H9 (cell line): Measurements from ENCODE around the gene CUEDC1. TPM values are rescaled to one million over a fixed set of nuclear protein-coding genes. Genes with fewer than 3 reads are reported as not detected.
A peak's percentile ranks its signal among the peaks of the same experiment; 100 is the strongest.

Experiments used
- DNase-seq: peaks from one replicate; pipeline ENCODE4 v3.0.0-alpha.2; 2017
- H2AFZ ChIP-seq: one replicate; pipeline ENCODE4 v1.6.1; 2013; ENCODE audit warnings: mild to moderate bottlenecking, low read length, control low read depth, moderate library complexity
- H2AK5ac ChIP-seq: 2 replicates; pipeline ENCODE4 v1.6.1; 2013; ENCODE audit warnings: low read length, control low read depth, mixed read lengths; ENCODE audit not compliant: insufficient read length
- H2BK120ac ChIP-seq: one replicate; pipeline ENCODE4 v1.6.1; 2013; ENCODE audit warnings: low read depth, mild to moderate bottlenecking, low read length, control low read depth, inconsistent platforms; ENCODE audit not compliant: poor library complexity, severe bottlenecking
- H2BK12ac ChIP-seq: 2 replicates; pipeline ENCODE4 v1.6.1; 2013; ENCODE audit warnings: low read length, control low read depth, mixed read lengths, low read depth; ENCODE audit not compliant: insufficient read length
- H2BK15ac ChIP-seq: 2 replicates; pipeline ENCODE4 v1.6.1; 2013; ENCODE audit warnings: low read depth, low read length, control low read depth
- H2BK20ac ChIP-seq: one replicate; pipeline ENCODE4 v1.6.1; 2013; ENCODE audit warnings: low read depth, mild to moderate bottlenecking, low read length, control low read depth, inconsistent platforms; ENCODE audit not compliant: poor library complexity, severe bottlenecking
- H2BK5ac ChIP-seq: 2 replicates; pipeline ENCODE4 v1.6.1; 2013; ENCODE audit warnings: low read length, control low read depth, mixed read lengths; ENCODE audit not compliant: insufficient read length
- H3K14ac ChIP-seq: 2 replicates; pipeline ENCODE4 v1.6.1; 2013; ENCODE audit warnings: low read length, control low read depth; ENCODE audit not compliant: insufficient read depth
- H3K18ac ChIP-seq: 2 replicates; pipeline ENCODE4 v1.6.1; 2013; ENCODE audit warnings: low read depth, mild to moderate bottlenecking, mixed read lengths, low read length, control low read depth; ENCODE audit not compliant: insufficient read length
- H3K23ac ChIP-seq: 2 replicates; pipeline ENCODE4 v1.6.1; 2013; ENCODE audit warnings: low read length, control low read depth, mixed read lengths, low read depth; ENCODE audit not compliant: insufficient read length
- H3K23me2 ChIP-seq: 2 replicates; pipeline ENCODE4 v1.6.1; 2013; ENCODE audit warnings: low read depth, mild to moderate bottlenecking, mixed read lengths, low read length, control low read depth; ENCODE audit not compliant: insufficient read length, poor library complexity, severe bottlenecking
- H3K27ac ChIP-seq: 2 replicates; pipeline ENCODE4 v1.5.1; 2013; ENCODE audit warnings: low read length, control low read depth, mixed read lengths, low read depth; ENCODE audit not compliant: insufficient read length
- H3K27me3 ChIP-seq: 2 replicates; pipeline ENCODE4 v1.6.1; 2013; ENCODE audit warnings: low read length, control low read depth, inconsistent platforms; ENCODE audit not compliant: insufficient read depth
- H3K4ac ChIP-seq: 2 replicates; pipeline ENCODE4 v1.6.1; 2013; ENCODE audit warnings: low read depth, mild to moderate bottlenecking, control low read depth, inconsistent platforms, low read length, moderate library complexity
- H3K4me1 ChIP-seq: 2 replicates; pipeline ENCODE4 v1.6.1; 2013; ENCODE audit warnings: low read length, control low read depth, inconsistent platforms; ENCODE audit not compliant: insufficient read depth
- H3K4me2 ChIP-seq: 2 replicates; pipeline ENCODE4 v1.6.1; 2013; ENCODE audit warnings: low read length, control low read depth, mixed read lengths; ENCODE audit not compliant: insufficient read length, insufficient read depth
- H3K56ac ChIP-seq: 2 replicates; pipeline ENCODE4 v1.6.1; 2013; ENCODE audit warnings: low read depth, mild to moderate bottlenecking, mixed read lengths, low read length, control low read depth; ENCODE audit not compliant: insufficient read length
- H3K79me1 ChIP-seq: 2 replicates; pipeline ENCODE4 v1.6.1; 2013; ENCODE audit warnings: low read depth, mild to moderate bottlenecking, moderate library complexity, low read length, control low read depth, inconsistent platforms; ENCODE audit not compliant: insufficient read depth, poor library complexity, severe bottlenecking
- H3K79me2 ChIP-seq: 2 replicates; pipeline ENCODE4 v1.6.1; 2013; ENCODE audit warnings: low read length, control low read depth, inconsistent platforms; ENCODE audit not compliant: insufficient read depth
- H3K9ac ChIP-seq: 2 replicates; pipeline ENCODE4 v1.6.1; 2013; ENCODE audit warnings: low read length, control low read depth, mixed read lengths; ENCODE audit not compliant: insufficient read length; ENCODE audit errors: extremely low read depth
- H3K9me3 ChIP-seq: one replicate; pipeline ENCODE4 v1.6.1; 2013; ENCODE audit warnings: low read depth, low read length, inconsistent platforms; ENCODE audit not compliant: control insufficient read depth
- H3T11ph ChIP-seq: one replicate; pipeline ENCODE4 v1.6.1; 2013; ENCODE audit warnings: mild to moderate bottlenecking, low read length, control low read depth, inconsistent platforms
- H4K20me1 ChIP-seq: one replicate; pipeline ENCODE4 v1.6.1; 2013; ENCODE audit not compliant: control insufficient read depth, insufficient read length, insufficient read depth
- H4K5ac ChIP-seq: 2 replicates; pipeline ENCODE4 v1.6.1; 2013; ENCODE audit warnings: low read depth, mild to moderate bottlenecking, mixed read lengths, low read length, control low read depth; ENCODE audit not compliant: insufficient read length
- H4K8ac ChIP-seq: replicated peaks from 2 replicates; pipeline ENCODE4 v1.6.1; 2013; ENCODE audit warnings: low read length, control low read depth, mixed read lengths, low read depth; ENCODE audit not compliant: insufficient read length
- H4K91ac ChIP-seq: 2 replicates; pipeline ENCODE4 v1.6.1; 2013; ENCODE audit warnings: low read depth, mild to moderate bottlenecking, moderate library complexity, mixed read lengths, low read length, control low read depth; ENCODE audit not compliant: insufficient read length
- H3K27ac Mint-ChIP-seq, 3 experiments: 2 replicates in 2 of 3; 3 replicates in 1 of 3; pipeline ENCODE4 v1.8.0; 2020 to 2021; ENCODE audit warnings: mixed read lengths in 3 of 3, mild to moderate bottlenecking in 1 of 3, moderate library complexity in 1 of 3
- H3K27me3 Mint-ChIP-seq: 2 replicates; pipeline ENCODE4 v1.8.0; 2021; ENCODE audit warnings: low read depth, mild to moderate bottlenecking, moderate library complexity, mixed read lengths
- H3K36me3 Mint-ChIP-seq, 3 experiments: 2 replicates in 2 of 3; 3 replicates in 1 of 3; pipeline ENCODE4 v1.8.0; 2020 to 2021; ENCODE audit warnings: low read depth in 3 of 3, mixed read lengths in 3 of 3; ENCODE audit not compliant: insufficient read depth in 1 of 3
- H3K4me1 Mint-ChIP-seq, 2 experiments: 2 replicates each; pipeline ENCODE4 v1.8.0; 2020; ENCODE audit warnings: mixed read lengths in 2 of 2
- H3K4me3 Mint-ChIP-seq, 2 experiments: 2 replicates in 1 of 2; 3 replicates in 1 of 2; pipeline ENCODE4 v1.8.0; 2020 to 2021; ENCODE audit warnings: mild to moderate bottlenecking in 2 of 2, mixed read lengths in 2 of 2, moderate library complexity in 1 of 2
- H3K9me3 Mint-ChIP-seq, 2 experiments: 2 replicates in 1 of 2; 3 replicates in 1 of 2; pipeline ENCODE4 v1.8.0; 2020; ENCODE audit warnings: mild to moderate bottlenecking in 2 of 2, mixed read lengths in 2 of 2, moderate library complexity in 1 of 2
- CTCF ChIP-seq: fragments of 200-600 bp; sonication (generic); conservative IDR thresholded peaks from 3 replicates; pipeline ENCODE4 v1.8.0; 2021; ENCODE audit warnings: antibody characterized with exemption, mild to moderate bottlenecking
- WGBS: extraction: QIAGEN DNeasy Blood & Tissue Kit; methylation state at CpG from one replicate; pipeline ENCODE4 v1.1.7; 2013; ENCODE audit warnings: missing lambda C conversion rate, low lambda C conversion rate, mixed read lengths; ENCODE audit not compliant: insufficient read length; ENCODE audit errors: extremely low coverage; 5-methylcytosine and 5-hydroxymethylcytosine counted together
- total RNA-seq: library from RNA; stranded (reverse); gene quantifications from 2 replicates; pipeline ENCODE4 v1.2.1, GENCODE V29; 2021

CUEDC1 gene
- total RNA-seq, 1 experiment from 2014 or later, result 7.3 TPM

DNA sequence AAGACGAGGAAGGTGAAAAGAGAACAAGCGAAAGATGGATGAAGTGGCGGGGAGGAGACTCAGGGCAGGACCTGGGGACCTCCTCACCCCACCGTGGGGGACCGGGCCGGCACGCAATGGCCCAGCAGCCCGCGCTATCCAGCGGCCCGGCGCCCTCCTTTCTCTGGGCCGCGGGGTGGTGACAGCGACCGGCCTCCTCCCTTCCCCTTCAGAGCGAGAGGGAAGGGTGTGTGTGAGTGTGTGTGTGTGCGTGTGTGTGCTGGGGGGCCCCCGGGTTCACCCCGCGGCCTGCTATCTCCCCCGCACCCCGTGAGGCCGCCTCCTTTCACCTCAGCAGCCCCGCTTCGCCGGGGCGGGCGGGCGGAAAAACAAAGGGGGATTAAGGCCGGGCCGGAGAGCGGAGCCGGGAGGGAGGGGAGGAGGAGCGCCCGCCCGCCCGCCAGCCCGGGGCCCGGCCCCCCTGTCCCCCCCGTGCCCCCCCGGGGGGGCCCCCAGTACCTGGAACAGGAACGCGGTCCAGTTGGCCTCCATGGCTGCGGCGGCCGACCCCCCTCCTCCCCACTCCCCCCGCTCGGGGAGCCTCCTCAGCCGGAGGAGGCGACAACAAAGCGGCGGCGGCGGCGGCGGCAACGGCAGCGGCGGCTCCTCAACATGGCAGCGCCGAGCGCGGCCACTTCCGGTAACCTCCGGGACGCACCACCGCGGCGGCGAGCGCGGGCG lies 32.5 kb upstream of the CUEDC1 start, which contains the start of gene VEZF1:
TSS of gene VEZF1 (minus strand) at position 674 of the 720 bp plus-strand sequence. CDS start at position 531, 143 bp downstream.
- H3K9ac ChIP-seq, result peak within 1 kb of the TSS; percentile 85
- no peak within 1 kb of the TSS for H2BK20ac ChIP-seq
- H3K23me2 ChIP-seq, result peaks cover 12% of the 10 kb centered on the region
- peak within 1 kb of the TSS; percentile 97 for H3K4me2 ChIP-seq
- H2BK5ac ChIP-seq, result no peak within 1 kb of the TSS
- H3T11ph ChIP-seq, result no peak within 1 kb of the TSS
- H4K91ac ChIP-seq, result no peak within 1 kb of the TSS
- H4K8ac ChIP-seq, result no peak within 1 kb of the TSS
- WGBS, result no CpG with 5 or more reads among the region's 74 CpGs
- H3K79me1 ChIP-seq, result peaks cover 6% of the 10 kb centered on the region
- Mint-ChIP-seq H3K9me3 (no peaks in the 10 kb centered on the region), H3K4me3 (peak within 1 kb of the TSS; percentile 90 to 97), H3K36me3 (peaks cover 0 to 6% (median 5%) of the 10 kb centered on the region in 3 experiments; a peak in 6 of 7 replicates), H3K27me3 (no peaks in the 10 kb centered on the region), H3K4me1 (peaks cover 46 to 56% of the 10 kb centered on the region in 2 experiments), H3K27ac (peak within 1 kb of the TSS; percentile 97)
- TF ChIP-seq CTCF, result no peak
- peak within 1 kb of the TSS; percentile 57 for H3K14ac ChIP-seq
- H3K4ac ChIP-seq, result no peak within 1 kb of the TSS
- H3K27me3 ChIP-seq, result no peaks in the 10 kb centered on the region
- no peaks in the 10 kb centered on the region for H4K20me1 ChIP-seq
- H3K56ac ChIP-seq, result no peak within 1 kb of the TSS
- H2BK12ac ChIP-seq, result no peak within 1 kb of the TSS
- no peak within 1 kb of the TSS for H2BK120ac ChIP-seq
- H3K79me2 ChIP-seq, result peaks cover 17% of the 10 kb centered on the region; the same call in 1 of the 2 replicates
- H2AFZ ChIP-seq, result no peak within 1 kb of the TSS
- H3K18ac ChIP-seq, result peak within 1 kb of the TSS; percentile 72
- DNase-seq, result peak; percentile 83
- H3K4me1 ChIP-seq, result no peaks in the 10 kb centered on the region; the same call in 1 of the 2 replicates
- H4K5ac ChIP-seq, result no peak within 1 kb of the TSS
- H3K23ac ChIP-seq, result no peak within 1 kb of the TSS
- H2BK15ac ChIP-seq, result no peak within 1 kb of the TSS
- H3K27ac ChIP-seq, result peak within 1 kb of the TSS; percentile 20
- H2AK5ac ChIP-seq, result no peak within 1 kb of the TSS
- H3K9me3 ChIP-seq, result no peaks in the 10 kb centered on the region
